Loucy (cell line): ENCODE results near the gene ACVR1B.

Experiments
- EZH2phosphoT487 ChIP-seq: fragments of 200-600 bp; IDR thresholded peaks from 2 replicates; pipeline ENCODE4 v1.6.1; 2018; ENCODE audit warnings: antibody characterized with exemption, mild to moderate bottlenecking, moderate library complexity, borderline replicate concordance
- TF ChIP-seq, protein P1 (sequence below): fragments of 200-600 bp; sonication (generic); conservative IDR thresholded peaks from 2 replicates; pipeline ENCODE4 v1.5.1; 2014; ENCODE audit warnings: mild to moderate bottlenecking, antibody characterized with exemption, low read length

DNA sequence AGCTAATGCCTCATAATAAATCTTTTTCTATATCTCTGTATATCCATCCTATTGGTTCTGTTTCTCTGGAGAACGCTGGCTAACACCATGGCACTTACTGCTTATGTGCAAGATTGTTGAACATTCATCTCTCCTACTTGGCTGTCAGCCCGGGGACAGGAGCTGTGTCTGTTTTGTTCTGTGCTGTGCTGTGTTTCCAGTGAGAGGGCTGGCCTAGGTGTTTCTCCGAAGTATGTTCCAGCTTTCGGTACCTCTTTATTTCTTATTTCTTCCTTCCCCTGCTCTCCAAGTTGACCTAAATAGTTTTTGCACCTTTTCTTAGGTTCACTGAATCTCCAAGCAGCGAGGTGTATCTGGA, 80.9 kb downstream of the ACVR1B start:
- TF ChIP-seq, protein P1, sequence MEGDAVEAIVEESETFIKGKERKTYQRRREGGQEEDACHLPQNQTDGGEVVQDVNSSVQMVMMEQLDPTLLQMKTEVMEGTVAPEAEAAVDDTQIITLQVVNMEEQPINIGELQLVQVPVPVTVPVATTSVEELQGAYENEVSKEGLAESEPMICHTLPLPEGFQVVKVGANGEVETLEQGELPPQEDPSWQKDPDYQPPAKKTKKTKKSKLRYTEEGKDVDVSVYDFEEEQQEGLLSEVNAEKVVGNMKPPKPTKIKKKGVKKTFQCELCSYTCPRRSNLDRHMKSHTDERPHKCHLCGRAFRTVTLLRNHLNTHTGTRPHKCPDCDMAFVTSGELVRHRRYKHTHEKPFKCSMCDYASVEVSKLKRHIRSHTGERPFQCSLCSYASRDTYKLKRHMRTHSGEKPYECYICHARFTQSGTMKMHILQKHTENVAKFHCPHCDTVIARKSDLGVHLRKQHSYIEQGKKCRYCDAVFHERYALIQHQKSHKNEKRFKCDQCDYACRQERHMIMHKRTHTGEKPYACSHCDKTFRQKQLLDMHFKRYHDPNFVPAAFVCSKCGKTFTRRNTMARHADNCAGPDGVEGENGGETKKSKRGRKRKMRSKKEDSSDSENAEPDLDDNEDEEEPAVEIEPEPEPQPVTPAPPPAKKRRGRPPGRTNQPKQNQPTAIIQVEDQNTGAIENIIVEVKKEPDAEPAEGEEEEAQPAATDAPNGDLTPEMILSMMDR: no peak
- no peak for TF ChIP-seq EZH2phosphoT487
